Measurements from ENCODE around the gene GALM.

GALM gene

GRCh38 chr2:38742797-38743559 is 77.1 kb downstream of the GALM start:
- no peak overlapping the region for H3K4me3 ChIP-seq (ENCODE audit: low read length)
- no peak for DNase-seq (ENCODE audit: low read depth)
- TF ChIP-seq CTCF (conservative IDR thresholded peaks at IDR 0.05; ENCODE audit: low read length) = no peak

- DNase-seq (ENCODE audit: low read depth) = no peak
- TF ChIP-seq CTCF (conservative IDR thresholded peaks at IDR 0.05; ENCODE audit: low read length) = no peak
- no peak overlapping the region for H3K4me3 ChIP-seq (ENCODE audit: low read length)
Measured at GRCh38 chr2:38743672-38744398, 77.9 kb downstream of the GALM start.

- no peak for TF ChIP-seq CTCF (conservative IDR thresholded peaks at IDR 0.05; ENCODE audit: low read length)
- no peak overlapping the region for H3K4me3 ChIP-seq (ENCODE audit: low read length)
- DNase-seq (ENCODE audit: low read depth) = no peak
Measured at GRCh38 chr2:38744399-38744780, 78.5 kb downstream of the GALM start.

GRCh38 chr2:38745267-38745666 is 79.4 kb downstream of the GALM start:
- no peak for DNase-seq (ENCODE audit: low read depth)
- no peak for TF ChIP-seq CTCF (conservative IDR thresholded peaks at IDR 0.05; ENCODE audit: low read length)
- H3K4me3 ChIP-seq (ENCODE audit: low read length) = no peak overlapping the region

GRCh38 chr2:38747007-38747424 is 81.1 kb downstream of the GALM start:
- no peak for TF ChIP-seq CTCF (conservative IDR thresholded peaks at IDR 0.05; ENCODE audit: low read length)
- H3K4me3 ChIP-seq (ENCODE audit: low read length) = no peak overlapping the region
- no peak for DNase-seq (ENCODE audit: low read depth)

GRCh38 chr2:38747819-38748218 is 81.9 kb downstream of the GALM start:
- DNase-seq (ENCODE audit: low read depth) = no peak
- TF ChIP-seq CTCF (conservative IDR thresholded peaks at IDR 0.05; ENCODE audit: low read length) = no peak
- no peak overlapping the region for H3K4me3 ChIP-seq (ENCODE audit: low read length)

- no peak for TF ChIP-seq CTCF (conservative IDR thresholded peaks at IDR 0.05; ENCODE audit: low read length)
- DNase-seq (ENCODE audit: low read depth) = no peak
- no peak overlapping the region for H3K4me3 ChIP-seq (ENCODE audit: low read length)
Measured at GRCh38 chr2:38748391-38748790, 82.5 kb downstream of the GALM start.

Data from AG10803 (cell line).